Activated CD4-positive, alpha-beta T cell treated with anti-CD3 and anti-CD28 coated beads, Interleukin-2, amount 10 ng/mL, durations not matched to agents 7 days and 5 days (primary cell): ENCODE results near the gene GATAD2B. TPM values are rescaled to one million over a fixed set of nuclear protein-coding genes. Genes with fewer than 3 reads are reported as not detected.

Experiments
- CTCF ChIA-PET: fragments of 350-600 bp; sonication (Branson Sonifier 250); formaldehyde crosslinking; loops from one replicate; lab custom pipeline; 2021; ENCODE audit warnings: antibody characterized with exemption; lab: Charles Lee
- POLR2A ChIA-PET: fragments of 350-600 bp; sonication (Branson Sonifier 250); formaldehyde crosslinking; loops from one replicate; lab custom pipeline; 2021; ENCODE audit warnings: antibody characterized with exemption; lab: Charles Lee
- DNase-seq: peaks from one replicate; pipeline ENCODE4 v3.0.0-alpha.2; 2020
- H3K27ac Mint-ChIP-seq: one replicate; pipeline ENCODE4 v1.8.0; 2021; ENCODE audit warnings: mild to moderate bottlenecking, moderate library complexity, mixed read lengths
- H3K27me3 Mint-ChIP-seq: one replicate; pipeline ENCODE4 v1.8.0; 2021; ENCODE audit warnings: mixed read lengths
- H3K36me3 Mint-ChIP-seq: one replicate; pipeline ENCODE4 v1.8.0; 2021; ENCODE audit warnings: low read depth, mixed read lengths
- H3K4me1 Mint-ChIP-seq: one replicate; pipeline ENCODE4 v1.8.0; 2021; ENCODE audit warnings: mixed read lengths
- H3K4me3 Mint-ChIP-seq: one replicate; pipeline ENCODE4 v1.8.0; 2021; ENCODE audit warnings: mild to moderate bottlenecking, moderate library complexity, mixed read lengths
- H3K9me3 Mint-ChIP-seq: one replicate; pipeline ENCODE4 v1.8.0; 2021; ENCODE audit warnings: mixed read lengths
- total RNA-seq, 2 experiments: library from RNA; stranded (reverse); gene quantifications; one replicate each; pipeline ENCODE4 v1.2.3, GENCODE V29; 2021

The GATAD2B gene
- total RNA-seq, 2 experiments from 2014 or later, result 73.4 to 75.4 TPM

- peak within 1 kb of the TSS; percentile 97 for H3K27ac Mint-ChIP-seq
- peak within 1 kb of the TSS; percentile 95 for H3K4me3 Mint-ChIP-seq
- H3K4me1 Mint-ChIP-seq, result peaks cover 29% of the 10 kb centered on the region
- peaks cover 52% of the 10 kb centered on the region for H3K36me3 Mint-ChIP-seq
- ChIA-PET POLR2A (interaction anchor here (0.7 to 1.4 kb wide), 3 partner anchors 16 to 44 kb away, joined by 3 to 6 read pairs (median 4); partner anchors contain the start of genes RPS27 and SLC39A1), CTCF (interaction anchor here (0.6 to 3.9 kb wide), 19 partner anchors 9 to 490 kb away, joined by 3 to 38 read pairs (median 5); partner anchors contain the start of genes CREB3L4, CRTC2, GATAD2B and JTB)
- no peaks in the 10 kb centered on the region for H3K9me3 Mint-ChIP-seq
- peak; percentile 70 for DNase-seq
- H3K27me3 Mint-ChIP-seq, result no peaks in the 10 kb centered on the region
Measured at GRCh38 chr1:153946622-153947241, 24.0 kb upstream of the GATAD2B start, which contains the start of gene DENND4B. Gene DENND4B (minus strand): TSS chr1:153946718. CDS start chr1:153944374, 2,344 bp downstream.

- POLR2A ChIA-PET, result interaction anchor here (0.7 to 1.4 kb wide), 3 partner anchors 17 to 44 kb away, joined by 3 to 6 read pairs (median 4); partner anchors contain the start of genes RPS27 and SLC39A1
- DNase-seq, result peak; percentile 73
- peak overlapping the region; percentile 97 for H3K27ac Mint-ChIP-seq
- H3K4me3 Mint-ChIP-seq, result peak overlapping the region; percentile 95
- peaks cover 50% of the 10 kb centered on the region for H3K36me3 Mint-ChIP-seq
- peaks cover 29% of the 10 kb centered on the region for H3K4me1 Mint-ChIP-seq
- H3K9me3 Mint-ChIP-seq, result no peaks in the 10 kb centered on the region
- H3K27me3 Mint-ChIP-seq, result no peaks in the 10 kb centered on the region
- CTCF ChIA-PET, result interaction anchor here (0.9 to 3.9 kb wide), 18 partner anchors 9 to 167 kb away, joined by 3 to 38 read pairs (median 6); partner anchors contain the start of genes CREB3L4, CRTC2, GATAD2B and JTB
Measured at GRCh38 chr1:153945795-153946621, 23.2 kb upstream of the GATAD2B start.

- H3K27me3 Mint-ChIP-seq, result no peaks in the 10 kb centered on the region
- no peaks in the 10 kb centered on the region for H3K9me3 Mint-ChIP-seq
- CTCF ChIA-PET, result interaction anchor here (0.6 to 3.9 kb wide), 17 partner anchors 8 to 217 kb away, joined by 3 to 38 read pairs (median 9); partner anchors contain the start of genes CREB3L4, CRTC2, GATAD2B and JTB
- H3K4me1 Mint-ChIP-seq, result peaks cover 33% of the 10 kb centered on the region
- peak overlapping the region; percentile 97 for H3K27ac Mint-ChIP-seq
- POLR2A ChIA-PET, result interaction anchor here (0.7 to 1.6 kb wide), 5 partner anchors 17 to 45 kb away, joined by 3 to 6 read pairs (median 4); partner anchors contain the start of genes GATAD2B, RPS27 and SLC39A1
- peaks cover 48% of the 10 kb centered on the region for H3K36me3 Mint-ChIP-seq
- H3K4me3 Mint-ChIP-seq, result peak overlapping the region; percentile 95
- DNase-seq, result peak; percentile 89
Measured at GRCh38 chr1:153945131-153945794, 22.5 kb upstream of the GATAD2B start.

GRCh38 chr1:153944827-153945117 is 22.0 kb upstream of the GATAD2B start:
- ChIA-PET CTCF (interaction anchor here (0.6 to 3.9 kb wide), 11 partner anchors 10 to 217 kb away, joined by 3 to 38 read pairs (median 9); partner anchors contain the start of genes CREB3L4, CRTC2, GATAD2B and JTB), POLR2A (interaction anchor here (0.7 to 1.6 kb wide), 3 partner anchors 22 to 46 kb away, joined by 3 to 4 read pairs (median 3); partner anchors contain the start of genes GATAD2B and RPS27)
- Mint-ChIP-seq H3K36me3 (peaks cover 48% of the 10 kb centered on the region), H3K9me3 (no peaks in the 10 kb centered on the region), H3K4me3 (peak overlapping the region; percentile 95), H3K4me1 (peaks cover 33% of the 10 kb centered on the region), H3K27ac (peak overlapping the region; percentile 97), H3K27me3 (no peaks in the 10 kb centered on the region)
- DNase-seq, result no peak

GRCh38 chr1:153944005-153944826 is 21.4 kb upstream of the GATAD2B start:
- peak overlapping the region; percentile 97 for H3K27ac Mint-ChIP-seq
- ChIA-PET POLR2A (interaction anchor here (0.6 to 1.6 kb wide), 3 partner anchors 13 to 46 kb away, joined by 3 to 4 read pairs (median 3); partner anchors contain the start of gene RPS27), CTCF (interaction anchor here (0.6 to 3.9 kb wide), 11 partner anchors 10 to 218 kb away, joined by 3 to 38 read pairs (median 9); partner anchors contain the start of genes CREB3L4, CRTC2, GATAD2B and JTB)
- peak; percentile 24 for DNase-seq
- H3K4me1 Mint-ChIP-seq, result peaks cover 33% of the 10 kb centered on the region
- H3K27me3 Mint-ChIP-seq, result no peaks in the 10 kb centered on the region
- no peaks in the 10 kb centered on the region for H3K9me3 Mint-ChIP-seq
- peak overlapping the region; percentile 95 for H3K4me3 Mint-ChIP-seq
- H3K36me3 Mint-ChIP-seq, result peaks cover 53% of the 10 kb centered on the region

GRCh38 chr1:153942766-153943549 is 20.2 kb upstream of the GATAD2B start:
- Mint-ChIP-seq H3K27me3 (no peaks in the 10 kb centered on the region), H3K9me3 (no peaks in the 10 kb centered on the region), H3K4me3 (no peak overlapping the region), H3K4me1 (peaks cover 31% of the 10 kb centered on the region), H3K36me3 (peaks cover 49% of the 10 kb centered on the region), H3K27ac (no peak overlapping the region)
- DNase-seq, result no peak
- POLR2A ChIA-PET, result interaction anchor here (0.6 kb wide), 1 partner anchor 22 kb away, joined by 4 read pairs; no protein-coding TSS in a partner anchor
- CTCF ChIA-PET, result interaction anchor here (0.6 to 2.2 kb wide), 3 partner anchors 12 to 20 kb away, joined by 3 to 10 read pairs (median 5); partner anchors contain the start of gene GATAD2B

- Mint-ChIP-seq H3K27ac (no peak overlapping the region), H3K9me3 (no peaks in the 10 kb centered on the region), H3K4me1 (peaks cover 30% of the 10 kb centered on the region), H3K27me3 (no peaks in the 10 kb centered on the region), H3K4me3 (no peak overlapping the region), H3K36me3 (peaks cover 54% of the 10 kb centered on the region)
- ChIA-PET POLR2A (no interaction called here), CTCF (interaction anchor here (0.6 to 1.2 kb wide), 3 partner anchors 11 to 133 kb away, joined by 3 to 7 read pairs (median 5); no protein-coding TSS in a partner anchor)
- DNase-seq, result no peak
Measured at GRCh38 chr1:153941826-153942725, 19.3 kb upstream of the GATAD2B start.

- H3K36me3 Mint-ChIP-seq, result peaks cover 66% of the 10 kb centered on the region
- no peaks in the 10 kb centered on the region for H3K9me3 Mint-ChIP-seq
- H3K4me1 Mint-ChIP-seq, result peaks cover 28% of the 10 kb centered on the region
- no peak overlapping the region for H3K27ac Mint-ChIP-seq
- DNase-seq, result no peak
- H3K4me3 Mint-ChIP-seq, result no peak overlapping the region
- CTCF ChIA-PET, result interaction anchor here (0.5 to 2.0 kb wide), 4 partner anchors 15 to 27 kb away, joined by 3 to 6 read pairs (median 4); partner anchors contain the start of gene CREB3L4
- no peaks in the 10 kb centered on the region for H3K27me3 Mint-ChIP-seq
- POLR2A ChIA-PET, result no interaction called here
Measured at GRCh38 chr1:153940756-153941155, 18.0 kb upstream of the GATAD2B start.

- H3K4me3 Mint-ChIP-seq, result no peak overlapping the region
- peaks cover 24% of the 10 kb centered on the region for H3K4me1 Mint-ChIP-seq
- POLR2A ChIA-PET, result no interaction called here
- peaks cover 64% of the 10 kb centered on the region for H3K36me3 Mint-ChIP-seq
- CTCF ChIA-PET, result interaction anchor here (0.9 to 2.0 kb wide), 2 partner anchors 18 to 27 kb away, joined by 3 to 6 read pairs; no protein-coding TSS in a partner anchor
- H3K27me3 Mint-ChIP-seq, result no peaks in the 10 kb centered on the region
- H3K9me3 Mint-ChIP-seq, result no peaks in the 10 kb centered on the region
- no peak overlapping the region for H3K27ac Mint-ChIP-seq
- no peak for DNase-seq
Measured at GRCh38 chr1:153939476-153939875, 16.7 kb upstream of the GATAD2B start.

GRCh38 chr1:153938996-153939395 is 16.2 kb upstream of the GATAD2B start:
- POLR2A ChIA-PET, result no interaction called here
- DNase-seq, result no peak
- Mint-ChIP-seq H3K36me3 (peaks cover 64% of the 10 kb centered on the region), H3K4me3 (no peak overlapping the region), H3K9me3 (no peaks in the 10 kb centered on the region), H3K4me1 (peaks cover 20% of the 10 kb centered on the region), H3K27me3 (no peaks in the 10 kb centered on the region), H3K27ac (no peak overlapping the region)
- CTCF ChIA-PET, result interaction anchor here (2.0 kb wide), 1 partner anchor 18 kb away, joined by 6 read pairs; no protein-coding TSS in a partner anchor
